ENCODE data around the gene FGF14. TPM values are rescaled to one million over a fixed set of nuclear protein-coding genes. Genes with fewer than 3 reads are reported as not detected.

Gene FGF14
- total and polyA plus RNA-seq, 2 experiments from 2014 or later: 0.03 TPM; not detected in 1

- Histone ChIP-seq H3K27me3 (ENCODE audit: insufficient read depth) (no peaks in the 10 kb centered on the region), H3K36me3 (ENCODE audit: insufficient read depth) (no peaks in the 10 kb centered on the region), H2AFZ (no peak overlapping the region), H3K4me2 (no peak overlapping the region), H3K4me3 (no peak overlapping the region), H3K27ac (ENCODE audit: low read depth) (no peak overlapping the region), H3K4me1 (ENCODE audit: insufficient read depth) (peaks cover 9% of the 10 kb centered on the region; the same call in 1 of the 2 replicates), H4K20me1 (replicated peaks; ENCODE audit: insufficient read depth) (no peaks in the 10 kb centered on the region), H3K9me2 (ENCODE audit: insufficient read depth) (no peaks in the 10 kb centered on the region), H3K79me2 (replicated peaks; ENCODE audit: insufficient read depth) (no peaks in the 10 kb centered on the region), H3F3A (replicated peaks; ENCODE audit: low read depth) (no peaks in the 10 kb centered on the region)
- Mint-ChIP-seq H3K36me3 (ENCODE audit: low read depth) (no peaks in the 10 kb centered on the region), H3K4me1 (peaks cover 6% of the 10 kb centered on the region; the same call in 2 of the 3 replicates), H3K27me3 (ENCODE audit: insufficient read depth, low read depth, poor library complexity) (no peaks in the 10 kb centered on the region), H3K4me3 (no peak overlapping the region), H3K9me3 (no peaks in the 10 kb centered on the region), H3K27ac (no peak overlapping the region)
- no peak for ATAC-seq
- no peak for DNase-seq (ENCODE audit: low spot score)
- TF ChIP-seq ETS1 (IDR thresholded peaks at IDR 0.05): no peak
- TF ChIP-seq NANOG (IDR thresholded peaks at IDR 0.05; ENCODE audit: borderline replicate concordance): no peak
- TF ChIP-seq REST (IDR thresholded peaks at IDR 0.05; ENCODE audit: unreplicated experiment): no peak
- TF ChIP-seq ZNF114 (CRISPR knock-in tag; IDR thresholded peaks at IDR 0.05): no peak
- TF ChIP-seq EZH2phosphoT487 (IDR thresholded peaks at IDR 0.05; ENCODE audit: unreplicated experiment): no peak
- TF ChIP-seq CTCF (conservative IDR thresholded peaks at IDR 0.05; ENCODE audit: low read depth in 2 of 2): no peak
- TF ChIP-seq EZH2 (IDR thresholded peaks at IDR 0.05; ENCODE audit: low read depth, unreplicated experiment): no peak
- TF ChIP-seq STAT1 (IDR thresholded peaks at IDR 0.05; ENCODE audit: unreplicated experiment): no peak
- TF ChIP-seq POLR2AphosphoS5 (IDR thresholded peaks at IDR 0.05; ENCODE audit: low read depth): no peak
- no peak for TF ChIP-seq CREB1 (CRISPR knock-in tag; IDR thresholded peaks at IDR 0.05; ENCODE audit: low read depth)
- TF ChIP-seq JUNB (IDR thresholded peaks at IDR 0.05; ENCODE audit: unreplicated experiment): no peak
- no peak for TF ChIP-seq ZNF462 (CRISPR knock-in tag; IDR thresholded peaks at IDR 0.05)
- no peak for TF ChIP-seq ZNF331 (CRISPR knock-in tag; IDR thresholded peaks at IDR 0.05; ENCODE audit: low read depth)
These were observed 146.4 kb downstream of the FGF14 start for GRCh38 chr13:102255409-102255808.

Measured in GM23338 (cell line).